ENCODE results near the gene SAP30L. TPM values are rescaled to one million over a fixed set of nuclear protein-coding genes. Genes with fewer than 3 reads are reported as not detected.

The SAP30L gene
- total and polyA plus RNA-seq, 4 donors, result 18.2 to 35.4 (median 30.0) TPM

DNA sequence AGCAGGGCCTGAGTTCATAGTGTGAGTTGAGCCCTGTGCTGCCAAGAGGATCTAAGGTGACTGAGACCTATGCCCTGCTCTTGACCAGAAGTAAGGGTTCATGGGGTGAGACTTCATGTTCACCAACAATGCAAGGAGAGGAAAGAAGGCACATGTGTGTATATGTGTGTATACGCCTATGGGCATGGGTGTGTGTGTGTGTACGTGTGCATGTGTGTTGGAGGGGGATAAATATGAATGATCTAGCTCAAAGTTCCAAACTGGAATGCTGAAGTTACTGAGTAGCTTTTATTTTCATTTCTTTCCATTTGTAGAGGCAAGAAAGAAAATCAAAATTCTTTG lies 57.9 kb downstream of the SAP30L start:
- Histone ChIP-seq H3K27me3 (ENCODE audit: control insufficient read depth in 3 of 3, insufficient read depth in 3 of 3, low read length in 2 of 3) (peaks cover 0 to 4% (median 0%) of the 10 kb centered on the region in 3 donors), H3K4me3 (no peak overlapping the region), H3K9me3 (ENCODE audit: control insufficient read depth in 4 of 4, insufficient read depth in 3 of 4, low read length in 3 of 4) (no peaks in the 10 kb centered on the region), H3K36me3 (ENCODE audit: control insufficient read depth in 4 of 4, insufficient read depth in 4 of 4, low read length in 4 of 4) (no peaks in the 10 kb centered on the region), H3K27ac (ENCODE audit: low read depth in 1 of 2, low read length in 1 of 2) (no peak overlapping the region), H3K4me1 (ENCODE audit: control insufficient read depth in 5 of 5, insufficient read depth in 5 of 5, low read length in 5 of 5) (no peaks in the 10 kb centered on the region), H3K9ac (ENCODE audit: insufficient read depth in 1 of 2, low read length in 2 of 2) (no peak overlapping the region)
- DNase-seq (no peak), ATAC-seq (ENCODE audit: insufficient read depth, low FRiP score) (no peak)
- 92 to 98% methylated on average over 2 of the region's 2 CpGs for WGBS, 2 donors
- TF ChIP-seq CTCF (IDR thresholded peaks at IDR 0.05; ENCODE audit: control extremely low read depth, extremely low read depth), result no peak

GRCh38 chr5:154505567-154505966 lies 59.8 kb downstream of the SAP30L start:
- no peak overlapping the region for H3K9ac ChIP-seq (ENCODE audit: insufficient read depth in 1 of 2, low read length in 2 of 2)
- H3K27me3 ChIP-seq (ENCODE audit: control insufficient read depth in 3 of 3, insufficient read depth in 3 of 3, low read length in 2 of 3), result no peaks in the 10 kb centered on the region
- ATAC-seq (ENCODE audit: insufficient read depth, low FRiP score), result no peak
- H3K27ac ChIP-seq (ENCODE audit: low read depth in 1 of 2, low read length in 1 of 2), result no peak overlapping the region
- no peaks in the 10 kb centered on the region for H3K9me3 ChIP-seq (ENCODE audit: control insufficient read depth in 4 of 4, insufficient read depth in 3 of 4, low read length in 3 of 4)
- TF ChIP-seq CTCF (IDR thresholded peaks at IDR 0.05; ENCODE audit: control extremely low read depth, extremely low read depth), result no peak
- DNase-seq, result no peak
- H3K4me1 ChIP-seq (ENCODE audit: control insufficient read depth in 5 of 5, insufficient read depth in 5 of 5, low read length in 5 of 5), result no peaks in the 10 kb centered on the region
- WGBS, 2 donors, result 68 to 87% methylated on average over 10 of the region's 10 CpGs
- H3K4me3 ChIP-seq, result no peak overlapping the region
- no peaks in the 10 kb centered on the region for H3K36me3 ChIP-seq (ENCODE audit: control insufficient read depth in 4 of 4, insufficient read depth in 4 of 4, low read length in 4 of 4)

DNA sequence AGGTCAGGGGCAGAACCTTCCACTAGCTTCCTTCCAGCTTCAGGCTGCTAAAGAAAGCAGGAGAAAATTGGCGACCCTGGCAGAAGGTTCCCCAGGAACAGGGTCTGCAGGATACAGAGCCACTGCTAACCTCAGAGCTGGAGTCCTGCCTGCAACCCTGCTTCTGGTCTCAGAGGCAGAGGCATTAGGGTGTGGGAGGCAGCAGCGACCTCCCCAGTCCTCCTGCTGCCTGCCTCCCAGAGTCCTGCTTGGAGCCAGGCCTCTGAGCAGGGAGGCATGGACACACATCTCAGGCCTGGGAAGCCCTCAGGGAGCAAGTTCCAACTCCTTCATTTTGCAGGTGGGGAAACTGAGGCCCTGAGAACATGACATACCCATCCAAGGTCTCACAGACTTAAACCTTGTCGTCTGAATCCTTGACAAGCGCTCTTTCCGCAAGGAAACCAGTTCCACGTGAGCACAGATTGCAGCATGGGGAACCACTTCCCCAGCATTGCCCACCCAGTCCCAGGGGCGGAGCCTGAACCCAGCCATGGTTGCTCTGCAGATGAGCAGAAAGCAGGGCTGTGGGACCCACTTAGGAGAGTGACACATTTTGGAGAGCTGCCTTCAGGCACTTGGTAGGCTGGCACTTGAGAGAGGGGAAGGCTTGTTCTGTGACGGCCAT lies 60.4 kb downstream of the SAP30L start:
- Histone ChIP-seq H3K9me3 (ENCODE audit: control insufficient read depth in 4 of 4, insufficient read depth in 3 of 4, low read length in 3 of 4) (no peaks in the 10 kb centered on the region), H3K27ac (ENCODE audit: low read depth in 1 of 2, low read length in 1 of 2) (no peak overlapping the region), H3K4me1 (ENCODE audit: control insufficient read depth in 5 of 5, insufficient read depth in 5 of 5, low read length in 5 of 5) (no peaks in the 10 kb centered on the region), H3K4me3 (no peak overlapping the region), H3K9ac (ENCODE audit: insufficient read depth in 1 of 2, low read length in 2 of 2) (no peak overlapping the region), H3K36me3 (ENCODE audit: control insufficient read depth in 4 of 4, insufficient read depth in 4 of 4, low read length in 4 of 4) (no peaks in the 10 kb centered on the region), H3K27me3 (ENCODE audit: control insufficient read depth in 3 of 3, insufficient read depth in 3 of 3, low read length in 2 of 3) (no peaks in the 10 kb centered on the region)
- DNase-seq (no peak), ATAC-seq (ENCODE audit: insufficient read depth, low FRiP score) (no peak)
- WGBS, 2 donors, result 75 to 81% methylated on average over 8 of the region's 8 CpGs
- TF ChIP-seq CTCF (IDR thresholded peaks at IDR 0.05; ENCODE audit: control extremely low read depth, extremely low read depth), result no peak

GRCh38 chr5:154506716-154507080 lies 60.9 kb downstream of the SAP30L start:
- Histone ChIP-seq H3K9me3 (ENCODE audit: control insufficient read depth in 4 of 4, insufficient read depth in 3 of 4, low read length in 3 of 4) (no peaks in the 10 kb centered on the region), H3K4me3 (no peak overlapping the region), H3K27ac (ENCODE audit: low read depth in 1 of 2, low read length in 1 of 2) (no peak overlapping the region), H3K27me3 (ENCODE audit: control insufficient read depth in 3 of 3, insufficient read depth in 3 of 3, low read length in 2 of 3) (no peaks in the 10 kb centered on the region), H3K4me1 (ENCODE audit: control insufficient read depth in 5 of 5, insufficient read depth in 5 of 5, low read length in 5 of 5) (no peaks in the 10 kb centered on the region), H3K9ac (ENCODE audit: insufficient read depth in 1 of 2, low read length in 2 of 2) (no peak overlapping the region), H3K36me3 (ENCODE audit: control insufficient read depth in 4 of 4, insufficient read depth in 4 of 4, low read length in 4 of 4) (no peaks in the 10 kb centered on the region)
- WGBS, 2 donors, result 83 to 85% methylated on average over 11 of the region's 11 CpGs
- no peak for TF ChIP-seq CTCF (IDR thresholded peaks at IDR 0.05; ENCODE audit: control extremely low read depth, extremely low read depth)
- DNase-seq (no peak), ATAC-seq (ENCODE audit: insufficient read depth, low FRiP score) (no peak)
